ENCODE data around the gene DRP2.

- TF ChIP-seq REST (IDR thresholded peaks at IDR 0.05; ENCODE audit: insufficient replicate concordance, low read depth), result no peak
- no peak for TF ChIP-seq CTCF (IDR thresholded peaks at IDR 0.05; ENCODE audit: insufficient read depth, low read length)
- TF ChIP-seq POLR2AphosphoS5 (IDR thresholded peaks at IDR 0.05; ENCODE audit: low read depth), result no peak
Observed at GRCh38 chrX:101229170-101229569, 9.6 kb downstream of the DRP2 start.

Measured in HL-60 (cell line).